ENCODE data around the gene PCDH1.

Gene PCDH1

DNA sequence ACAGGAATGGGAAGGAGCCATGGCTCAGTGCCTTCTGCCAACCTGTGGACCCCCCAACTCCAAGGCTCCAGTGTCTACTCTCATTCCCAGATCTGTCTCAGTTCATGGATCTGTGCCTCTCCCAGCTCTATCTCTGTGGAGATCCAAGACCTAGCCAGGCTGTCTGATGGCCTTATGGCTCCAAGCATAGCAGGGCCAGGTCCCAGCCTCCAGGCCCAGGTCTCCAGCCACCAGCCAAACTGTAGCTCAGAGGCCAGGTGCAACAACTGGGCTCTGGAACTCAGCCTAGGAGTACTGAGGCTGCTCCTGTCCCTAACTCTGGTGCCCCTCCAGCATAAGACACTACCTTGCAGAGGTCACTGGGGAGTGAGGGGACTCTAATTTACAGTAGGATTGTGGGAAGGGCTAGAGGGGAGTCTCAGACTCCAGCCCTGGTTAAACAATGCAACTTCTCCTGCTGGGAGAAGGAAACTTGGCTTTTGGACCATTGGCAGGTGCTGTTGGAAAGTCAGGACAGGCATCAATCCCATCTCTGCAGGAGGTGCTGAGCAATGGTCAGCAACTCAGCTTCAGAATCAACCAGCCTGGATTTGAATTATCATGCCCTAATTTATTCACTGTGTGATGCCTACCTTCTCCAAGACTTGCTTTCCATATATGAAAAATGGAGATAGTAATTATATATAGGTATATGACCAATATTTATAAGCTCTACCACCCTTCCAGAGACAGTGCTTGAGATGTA, 63.0 kb downstream of the PCDH1 start:
- FAIRE-seq (no peak), DNase-seq (ENCODE audit: extremely low spot score, insufficient read length, low read depth) (no peak)

DNA sequence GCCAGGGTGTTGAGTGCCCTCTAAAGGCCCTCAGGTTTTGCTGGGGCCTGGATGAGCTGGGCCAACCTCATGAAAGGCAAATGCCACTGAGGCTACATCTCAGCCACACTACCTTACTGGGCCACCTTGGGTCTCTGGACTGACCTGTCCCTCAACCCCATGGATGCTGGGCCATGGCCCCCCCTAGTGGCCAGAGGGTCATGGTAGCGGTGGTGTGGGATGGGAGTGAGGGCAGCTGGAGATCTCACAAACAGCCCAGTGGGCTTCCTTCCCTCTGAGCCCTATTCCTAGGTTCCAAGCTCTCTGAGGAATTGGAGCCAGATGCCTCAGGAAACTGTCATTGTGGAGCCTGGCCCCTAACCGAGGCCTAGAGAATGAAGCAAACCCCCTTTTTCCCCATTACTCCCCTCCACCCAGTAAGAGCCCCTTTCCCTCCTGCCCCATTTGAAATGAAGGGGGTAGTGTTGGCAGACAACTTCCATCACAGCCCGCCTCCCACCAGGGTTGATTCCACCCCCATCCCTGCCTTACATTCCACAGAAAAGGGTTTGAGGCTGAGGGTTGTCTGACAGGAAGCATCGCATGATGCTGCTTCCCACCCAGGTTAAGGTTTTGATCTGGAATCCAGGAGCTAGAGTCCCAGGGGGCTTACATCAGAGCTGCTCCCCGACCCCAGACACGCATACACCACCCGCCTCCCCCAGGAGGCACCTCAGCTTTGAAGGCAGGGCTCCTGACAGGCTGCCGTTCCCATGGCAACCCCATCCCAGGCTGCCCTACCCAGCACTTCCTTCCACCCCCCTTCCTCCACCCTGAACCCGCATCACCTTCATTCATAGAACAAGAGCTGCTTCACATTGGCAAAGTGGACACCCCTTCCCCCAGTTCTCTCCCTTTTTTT, 63.9 kb downstream of the PCDH1 start:
- FAIRE-seq (peak; percentile 12), DNase-seq (ENCODE audit: extremely low spot score, insufficient read length, low read depth) (peak; percentile 26)

DNA sequence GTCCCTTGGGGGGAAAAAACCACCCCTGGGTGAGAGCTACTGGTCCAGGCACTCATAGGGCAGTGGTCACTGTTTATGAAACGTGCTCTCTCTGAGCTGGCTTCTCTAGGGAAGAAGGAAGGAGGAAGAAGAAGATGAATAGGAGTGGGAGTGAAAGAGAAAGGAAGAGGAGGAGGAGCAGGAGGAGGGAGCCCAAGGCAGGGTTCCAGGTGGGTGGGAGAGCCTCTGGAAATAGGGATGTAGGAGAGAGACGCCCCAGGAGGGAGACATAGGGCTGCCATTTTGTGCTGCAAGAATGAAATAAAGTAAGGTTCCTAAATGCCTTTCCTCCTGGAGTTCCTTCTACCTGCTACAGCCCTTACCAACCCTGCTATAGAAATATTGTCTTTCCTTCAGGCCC, 65.7 kb downstream of the PCDH1 start:
- DNase-seq (ENCODE audit: extremely low spot score, insufficient read length, low read depth) (no peak), FAIRE-seq (no peak)

DNA sequence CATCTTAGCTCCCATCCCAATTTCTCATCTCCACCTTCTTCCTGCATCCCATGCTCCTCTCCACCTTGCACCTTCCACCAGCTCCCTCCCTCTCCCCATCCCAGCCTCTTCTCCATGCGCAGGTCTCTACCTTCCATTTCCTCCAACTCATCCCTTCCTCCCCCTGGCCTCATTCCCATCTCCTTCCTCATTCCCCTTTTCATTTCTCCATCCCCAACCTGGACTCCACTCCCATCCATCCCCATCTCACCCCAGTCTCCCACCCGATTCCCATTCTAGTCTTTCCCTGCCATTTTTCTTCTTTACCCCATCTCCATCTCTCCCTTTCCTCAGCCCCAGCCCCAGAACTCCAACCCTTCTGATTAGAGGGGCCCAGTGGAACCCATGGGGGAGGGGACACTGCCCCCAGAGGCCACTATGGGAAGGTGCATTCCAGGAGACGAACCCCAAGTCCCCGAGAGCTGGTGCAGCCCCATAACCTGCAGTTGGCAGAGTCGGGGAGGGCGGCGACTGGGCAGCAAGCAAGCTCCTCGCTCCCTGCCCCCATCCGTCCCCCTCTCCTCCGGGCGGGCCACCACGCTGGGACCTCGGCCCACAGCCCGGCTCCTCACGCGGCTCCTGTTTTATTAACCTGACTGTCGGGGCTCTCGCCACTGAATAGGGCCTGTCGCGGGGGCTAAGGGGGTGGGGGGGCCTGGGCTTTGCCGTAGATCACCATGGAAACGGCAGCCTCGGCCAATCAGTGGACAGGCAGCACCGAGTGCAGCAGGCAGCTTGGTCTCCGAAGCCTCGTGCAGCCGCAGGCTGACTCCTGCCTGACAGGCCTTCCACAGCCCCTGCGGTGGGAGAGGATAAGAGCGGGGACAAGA, 66.7 kb downstream of the PCDH1 start:
- FAIRE-seq (no peak), DNase-seq (ENCODE audit: extremely low spot score, insufficient read length, low read depth) (peak; percentile 28)

DNA sequence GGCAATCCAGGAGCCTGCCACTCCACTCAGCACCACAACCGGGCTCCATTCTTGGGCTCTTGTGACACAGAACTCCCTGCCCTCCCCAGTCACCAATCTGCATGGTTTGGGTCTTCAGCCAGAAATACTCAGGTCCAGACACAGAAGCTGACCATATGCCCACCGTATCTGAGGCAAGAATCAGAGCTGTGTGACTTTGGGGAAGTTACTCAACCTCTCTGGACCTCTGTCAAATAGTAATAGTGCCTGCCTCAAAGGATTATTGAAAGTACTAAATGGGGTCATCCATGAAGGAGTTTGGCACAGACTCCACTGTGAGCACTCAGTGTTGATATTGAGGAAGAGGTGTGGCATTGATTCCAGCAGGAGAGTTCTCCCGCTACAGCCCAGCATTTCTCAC, 67.5 kb downstream of the PCDH1 start:
- DNase-seq (ENCODE audit: extremely low spot score, insufficient read length, low read depth) (no peak), FAIRE-seq (no peak)

DNA sequence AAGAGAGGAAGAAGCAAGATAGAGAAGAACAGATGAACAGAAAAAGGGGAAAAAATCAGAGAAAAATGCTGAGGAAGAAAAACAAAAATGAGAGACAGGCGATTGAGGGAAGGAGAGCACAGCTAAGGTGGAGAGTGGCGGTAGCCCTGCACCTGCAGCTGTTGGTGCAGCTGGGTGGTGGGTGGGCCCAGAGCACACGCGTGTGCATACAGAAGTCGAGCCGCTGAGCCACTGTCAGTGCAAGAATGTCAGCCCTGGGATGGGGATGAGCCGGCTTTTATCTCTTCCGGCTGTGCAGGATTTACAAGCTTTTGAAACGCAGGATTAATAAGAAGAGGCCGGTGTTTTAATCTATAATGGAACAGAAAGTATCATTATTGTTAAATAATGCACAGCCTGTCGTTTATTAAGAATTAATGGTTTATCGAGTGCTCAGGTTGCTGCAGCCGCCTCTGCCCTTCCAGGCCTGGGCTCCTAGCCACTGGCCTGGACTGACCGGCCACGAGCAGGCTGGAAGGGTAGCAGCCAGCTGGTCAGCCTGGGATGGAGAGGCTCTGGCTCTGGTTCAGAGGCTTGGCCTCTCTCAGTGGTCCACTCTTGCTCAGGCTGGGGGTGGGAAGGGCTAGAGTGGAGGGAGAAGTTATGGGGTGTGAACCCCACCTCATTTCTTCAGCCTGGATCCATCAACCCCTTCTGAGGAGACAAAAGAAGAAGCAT, 68.7 kb downstream of the PCDH1 start:
- FAIRE-seq = no peak
- no peak for DNase-seq (ENCODE audit: extremely low spot score, insufficient read length, low read depth)

DNA sequence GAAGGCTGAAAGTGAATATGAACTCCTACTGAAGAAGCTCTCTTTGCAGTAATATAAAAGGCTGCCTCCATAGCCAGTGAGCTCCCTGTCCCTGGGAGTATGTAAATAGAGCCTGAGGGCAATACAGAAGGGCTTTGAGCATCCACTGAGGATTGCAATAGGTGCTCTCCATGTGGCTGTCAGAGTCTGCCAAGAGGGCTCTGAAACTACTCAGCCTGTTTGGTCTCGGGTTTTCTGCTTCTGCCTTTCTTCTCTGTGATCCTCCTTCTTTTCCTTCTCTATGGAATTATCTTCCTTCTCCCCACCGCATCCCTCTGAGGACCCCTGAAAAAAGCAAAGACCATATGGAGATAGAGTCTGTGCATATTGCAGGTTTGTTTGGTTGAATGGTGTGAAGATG, 69.4 kb downstream of the PCDH1 start:
- FAIRE-seq (no peak), DNase-seq (ENCODE audit: extremely low spot score, insufficient read length, low read depth) (no peak)

DNA sequence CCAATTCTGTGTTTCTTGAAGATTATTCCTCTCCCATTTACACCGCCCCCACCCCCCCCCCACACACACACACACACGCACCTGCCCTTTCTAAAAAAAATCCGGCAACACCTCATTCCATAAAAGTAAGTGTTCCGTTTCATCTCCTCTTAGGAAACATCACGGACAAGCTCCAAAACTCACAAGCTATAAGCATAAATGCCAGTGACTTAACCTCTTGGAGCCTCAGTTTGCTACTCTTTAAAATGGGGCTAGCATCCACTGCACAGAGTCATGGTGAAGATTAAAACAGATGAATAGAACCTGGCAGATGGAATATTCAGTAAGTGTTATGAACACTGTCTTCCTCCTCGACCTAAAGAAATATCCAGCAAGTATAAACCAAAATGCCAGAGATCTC, 70.5 kb downstream of the PCDH1 start:
- no peak for DNase-seq (ENCODE audit: extremely low spot score, insufficient read length, low read depth)
- FAIRE-seq = no peak

DNA sequence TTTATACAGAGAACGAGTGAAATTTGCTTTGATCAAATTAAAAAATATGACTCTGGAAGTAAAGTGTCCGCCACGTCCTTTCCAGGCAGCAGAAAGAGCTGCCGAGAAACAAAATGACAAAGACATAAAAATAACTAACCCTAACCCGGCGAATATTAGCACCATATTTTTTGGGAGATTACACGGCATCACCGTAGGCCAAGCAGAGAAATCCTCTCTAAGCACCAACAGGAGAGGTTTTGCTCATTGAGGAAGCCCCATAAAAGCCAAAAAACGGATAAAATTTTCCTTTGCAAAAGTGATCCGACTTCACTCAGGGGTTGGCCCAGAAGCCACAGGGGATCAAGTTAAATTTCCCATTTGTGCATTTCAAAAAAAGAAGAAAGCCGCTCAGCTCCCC, 70.9 kb downstream of the PCDH1 start:
- no peak for FAIRE-seq

DNA sequence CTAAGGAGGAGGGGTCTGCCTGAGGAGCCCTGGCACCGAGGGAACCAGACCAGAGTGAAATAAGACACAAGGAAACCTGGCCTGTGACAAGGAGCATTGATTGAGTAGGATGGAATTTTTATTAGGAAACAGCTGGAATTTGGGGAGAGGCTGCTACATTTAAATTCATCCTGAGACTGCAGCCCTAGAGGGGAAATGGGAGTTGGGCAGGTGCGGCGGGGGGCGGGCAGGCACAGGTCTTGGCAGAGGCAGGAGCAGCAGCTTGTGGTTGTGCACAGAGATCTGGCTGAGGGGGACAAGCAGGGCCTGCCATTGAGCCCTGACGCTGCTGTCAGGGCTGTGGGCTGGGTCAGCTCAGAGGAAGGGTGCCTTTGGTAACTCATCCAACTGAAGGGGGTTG, 71.6 kb downstream of the PCDH1 start:
- DNase-seq (ENCODE audit: extremely low spot score, insufficient read length, low read depth) (no peak), FAIRE-seq (no peak)

More for the DNA sequence above, 70.9 kb downstream of the PCDH1 start:
- DNase-seq (ENCODE audit: extremely low spot score, insufficient read length, low read depth) = no peak

DNA sequence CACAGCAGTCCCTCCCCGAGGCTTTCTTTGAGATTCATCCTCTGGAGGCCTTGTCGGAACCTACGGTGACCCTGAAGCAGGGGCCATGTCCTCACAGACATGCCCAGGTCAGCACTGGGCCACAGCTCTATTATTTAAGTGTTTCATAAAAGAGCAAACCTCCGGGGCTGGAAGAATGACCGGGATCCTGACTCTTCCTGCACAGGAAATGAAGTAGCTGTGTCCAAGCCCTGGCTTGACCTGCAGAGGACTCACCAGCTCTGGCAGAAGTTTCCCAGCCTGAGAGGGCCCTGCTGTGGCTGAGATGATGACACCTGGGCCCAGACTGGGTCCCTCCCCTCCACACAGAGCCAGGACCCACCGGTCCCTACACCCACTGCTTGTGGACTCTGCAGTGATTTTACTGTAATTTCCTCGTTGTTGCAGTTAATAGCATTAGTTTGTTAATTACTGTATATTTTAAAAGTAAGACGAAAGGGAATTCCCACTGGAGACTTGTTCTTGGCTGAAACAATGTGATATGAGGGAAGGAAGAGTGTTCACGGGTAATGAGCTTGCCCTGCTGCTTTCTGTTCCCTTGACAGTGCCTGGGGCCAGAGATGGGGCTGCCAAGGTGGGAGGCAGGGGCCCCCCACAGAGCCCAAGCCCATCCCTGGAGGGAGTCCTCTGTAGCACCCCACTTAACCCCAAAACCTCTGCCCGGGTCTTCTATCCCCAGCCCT, 72.2 kb downstream of the PCDH1 start:
- FAIRE-seq = no peak

DNA sequence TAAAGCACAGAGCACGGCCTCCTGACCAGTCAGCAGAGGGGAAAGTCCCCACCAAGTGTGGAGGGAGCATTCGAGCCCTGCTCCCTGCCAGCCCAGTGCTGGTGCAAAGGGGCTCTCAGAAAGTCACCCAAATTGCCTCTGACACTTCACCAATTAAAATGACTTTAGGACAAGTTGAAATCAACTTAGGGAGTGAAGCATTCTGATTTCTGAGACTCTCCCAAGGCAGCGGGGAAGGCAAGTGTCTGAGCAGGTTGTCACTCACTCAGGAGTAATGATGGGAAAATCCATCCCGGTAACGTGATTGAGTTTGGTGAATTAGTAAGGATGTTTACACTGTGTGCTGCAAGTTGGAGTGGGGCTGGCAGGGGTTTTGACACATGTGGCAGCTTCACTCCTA, 73.7 kb downstream of the PCDH1 start:
- no peak for FAIRE-seq

More for the DNA sequence above, 72.2 kb downstream of the PCDH1 start:
- no peak for DNase-seq (ENCODE audit: extremely low spot score, insufficient read length, low read depth)

More for the DNA sequence above, 73.7 kb downstream of the PCDH1 start:
- DNase-seq (ENCODE audit: extremely low spot score, insufficient read length, low read depth) = no peak

Data from GM18507 (cell line).